Endothelial cell of umbilical vein (primary cell): ENCODE data around the gene ATP2B2. TPM values are rescaled to one million over a fixed set of nuclear protein-coding genes. Genes with fewer than 3 reads are reported as not detected.
"Not testable (repeated sequence)": the region's sequence is repeated elsewhere in the genome, so short reads cannot be mapped to it uniquely, and the experiment has no call there.

Experiments used
- BruUV-seq: library from RNA; stranded (reverse); fragments of 400-500 nt; replicated peaks from 2 replicates; lab custom pipeline; 2021; lab: Mats Ljungman, UMichigan
- CTCF ChIA-PET: fragments of 300-600, 350-600 bp; sonication (Branson Sonifier 250); formaldehyde crosslinking; loops from one replicate; lab custom pipeline; 2021; ENCODE audit warnings: antibody characterized with exemption, inconsistent platforms; lab: Charles Lee
- POLR2A ChIA-PET: fragments of 300-600, 350-600 bp; sonication (Branson Sonifier 250); formaldehyde crosslinking; loops from one replicate; lab custom pipeline; 2021; ENCODE audit warnings: antibody characterized with exemption, inconsistent platforms; lab: Charles Lee
- DNase-seq: peaks from one replicate; pipeline ENCODE4 v3.0.0-alpha.2; 2011; ENCODE audit warnings: low read depth, low spot score
- FAIRE-seq: peaks from 2 replicates; lab custom pipeline; 2011; peaks lifted over from hg19 to GRCh38; lab: Jason Lieb, UNC
- H2AFZ ChIP-seq: 2 replicates; pipeline ENCODE4 v1.6.0; 2012; ENCODE audit warnings: low read depth, low read length, control low read depth, inconsistent platforms
- H3K27ac ChIP-seq: 2 replicates; pipeline ENCODE4 v1.5.1; 2011; ENCODE audit warnings: low read depth, mild to moderate bottlenecking, control low read depth, low read length, moderate library complexity; ENCODE audit not compliant: insufficient read depth
- H3K27me3 ChIP-seq, 2 experiments: 2 replicates each; pipeline versions ENCODE4 v1.6.0 to v1.6.1; 2011; ENCODE audit warnings: low read length in 2 of 2, mixed read lengths in 1 of 2; ENCODE audit not compliant: control insufficient read depth in 2 of 2, insufficient read depth in 2 of 2
- H3K36me3 ChIP-seq, 2 experiments: 2 replicates in 1 of 2; 3 replicates in 1 of 2; pipeline ENCODE4 v1.5.1; 2011; ENCODE audit warnings: low read length in 2 of 2, mild to moderate bottlenecking in 1 of 2, moderate library complexity in 1 of 2; ENCODE audit not compliant: control insufficient read depth in 2 of 2, insufficient read depth in 2 of 2; ENCODE audit errors: extremely low read depth in 1 of 2
- H3K4me1 ChIP-seq: 3 replicates; pipeline ENCODE4 v1.5.1; 2011; ENCODE audit warnings: mild to moderate bottlenecking, low read length; ENCODE audit not compliant: control insufficient read depth, insufficient read depth; ENCODE audit errors: extremely low read depth
- H3K4me2 ChIP-seq: 2 replicates; pipeline ENCODE4 v1.6.1; 2011; ENCODE audit warnings: low read length, control low read depth, mixed read lengths; ENCODE audit not compliant: insufficient read depth
- H3K4me3 ChIP-seq, 3 experiments: fragments of 200-600 bp in 1 of 3; sonication (generic), shearing (Covaris generic) in 1 of 3; replicated peaks in 1 of 3; 2 replicates each; pipeline ENCODE4 v1.5.1; 2011 to 2016; ENCODE audit warnings: control low read depth in 3 of 3, low read length in 3 of 3, mild to moderate bottlenecking in 2 of 3, inconsistent platforms in 1 of 3, low read depth in 1 of 3, moderate library complexity in 1 of 3; ENCODE audit not compliant: insufficient read depth in 1 of 3
- H3K79me2 ChIP-seq: 2 replicates; pipeline ENCODE4 v1.6.0; 2012; ENCODE audit warnings: low read length, inconsistent platforms; ENCODE audit not compliant: control insufficient read depth, insufficient read depth
- H3K9ac ChIP-seq: replicated peaks from 2 replicates; pipeline ENCODE3; 2011; ENCODE audit warnings: low read length, control low read depth; ENCODE audit not compliant: insufficient read depth; ENCODE audit errors: extremely low read depth
- H3K9me1 ChIP-seq: replicated peaks from 3 replicates; pipeline ENCODE4 v1.6.0; 2011; ENCODE audit warnings: mild to moderate bottlenecking, low read length; ENCODE audit not compliant: control insufficient read depth, insufficient read depth; ENCODE audit errors: extremely low read depth
- H3K9me3 ChIP-seq: replicated peaks from 2 replicates; pipeline ENCODE4 v1.5.1; 2012; ENCODE audit warnings: low read length, inconsistent platforms; ENCODE audit not compliant: control insufficient read depth, insufficient read depth
- H4K20me1 ChIP-seq: replicated peaks from 2 replicates; pipeline ENCODE3; 2011; ENCODE audit warnings: mild to moderate bottlenecking, low read length; ENCODE audit not compliant: control insufficient read depth, insufficient read depth; ENCODE audit errors: extremely low read depth
- EZH2 ChIP-seq: IDR thresholded peaks from 2 replicates; pipeline ENCODE4 v1.6.1; 2012; ENCODE audit warnings: borderline replicate concordance, low read depth, mild to moderate bottlenecking, moderate library complexity, low read length, inconsistent platforms; ENCODE audit not compliant: severe bottlenecking
- FOS ChIP-seq: IDR thresholded peaks from 2 replicates; pipeline ENCODE4 v1.6.1; 2011; ENCODE audit warnings: mild to moderate bottlenecking, low read length, moderate library complexity, borderline replicate concordance; ENCODE audit not compliant: insufficient read depth
- GATA2 ChIP-seq: IDR thresholded peaks from 2 replicates; pipeline ENCODE4 v1.7.0; 2011; ENCODE audit warnings: low read depth, mild to moderate bottlenecking, moderate library complexity, mixed read lengths, low read length; ENCODE audit not compliant: insufficient read length, insufficient read depth
- JUN ChIP-seq: IDR thresholded peaks from 2 replicates; pipeline ENCODE4 v1.6.1; 2011; ENCODE audit warnings: borderline replicate concordance, low read depth; ENCODE audit not compliant: insufficient read length, insufficient read depth
- MYC ChIP-seq: IDR thresholded peaks from one replicate; pipeline ENCODE4 v1.6.1; 2011; ENCODE audit warnings: mild to moderate bottlenecking, low read depth, low read length
- POLR2A ChIP-seq: IDR thresholded peaks from 2 replicates; pipeline ENCODE4 v1.6.1; 2012; ENCODE audit warnings: low read depth, mild to moderate bottlenecking, control low read depth, low read length
- POLR2AphosphoS5 ChIP-seq: IDR thresholded peaks from 2 replicates; pipeline ENCODE4 v1.6.1; 2012; ENCODE audit warnings: low read depth, mild to moderate bottlenecking, control low read depth, low read length, moderate library complexity; ENCODE audit not compliant: insufficient read depth
- dilution Hi-C: fragments of 300-500 bp; cut with MboI; formaldehyde crosslinking; loops from one replicate; pipeline ENCODE4 v1.15.0; 2019; ENCODE audit warnings: low sequenced_read_pairs; ENCODE audit not compliant: extremely low pct_ligation_motif_present
- intact Hi-C: fragments of 100-400 bp; cut with micrococcal nuclease; formaldehyde crosslinking; loops from one replicate; pipeline ENCODE4 v1.10.0; 2022
- polyA plus RNA-seq, 4 experiments: library from polyadenylated mRNA; depleted of rRNA in 3 of 4; stranded (reverse) in 3 of 4; unstranded in 1 of 4; fragments of >200 nt; gene quantifications; 2 replicates each; pipeline versions ENCODE4 v1.2.1 to v1.2.3, GENCODE V29; 2011 to 2012; ENCODE audit warnings: missing spikeins in 1 of 4
- total RNA-seq: library from RNA; stranded (reverse); gene quantifications from 2 replicates; pipeline ENCODE4 v1.2.3, GENCODE V29; 2021
- TF ChIP-seq, protein P1 (sequence below), 2 donors: IDR thresholded peaks; 1 replicate in 1 of 2; 2 replicates in 1 of 2; pipeline ENCODE4 v1.5.1; 2011; ENCODE audit warnings: low read length in 2 of 2, mild to moderate bottlenecking in 2 of 2, moderate library complexity in 2 of 2, control low read depth in 1 of 2, inconsistent platforms in 1 of 2, low read depth in 1 of 2; ENCODE audit not compliant: insufficient read depth in 1 of 2; ENCODE audit errors: extremely low read depth in 1 of 2
- TF ChIP-seq, protein P2 (sequence below): IDR thresholded peaks from 2 replicates; pipeline ENCODE4 v1.6.1; 2011; ENCODE audit not compliant: insufficient read depth, insufficient read length

The ATP2B2 gene
- total and polyA plus RNA-seq, 2 donors (not counting 3 experiments of a cell fraction or from before 2014, with no cell fraction given), result not detected

- no peaks in the 10 kb centered on the region for H4K20me1 ChIP-seq
- H3K9me3 ChIP-seq, result no peaks in the 10 kb centered on the region
- TF ChIP-seq EZH2 (no peak), POLR2AphosphoS5 (no peak), FOS (no peak), MYC (no peak), JUN (no peak), POLR2A (no peak), GATA2 (no peak)
- TF ChIP-seq, protein P1, sequence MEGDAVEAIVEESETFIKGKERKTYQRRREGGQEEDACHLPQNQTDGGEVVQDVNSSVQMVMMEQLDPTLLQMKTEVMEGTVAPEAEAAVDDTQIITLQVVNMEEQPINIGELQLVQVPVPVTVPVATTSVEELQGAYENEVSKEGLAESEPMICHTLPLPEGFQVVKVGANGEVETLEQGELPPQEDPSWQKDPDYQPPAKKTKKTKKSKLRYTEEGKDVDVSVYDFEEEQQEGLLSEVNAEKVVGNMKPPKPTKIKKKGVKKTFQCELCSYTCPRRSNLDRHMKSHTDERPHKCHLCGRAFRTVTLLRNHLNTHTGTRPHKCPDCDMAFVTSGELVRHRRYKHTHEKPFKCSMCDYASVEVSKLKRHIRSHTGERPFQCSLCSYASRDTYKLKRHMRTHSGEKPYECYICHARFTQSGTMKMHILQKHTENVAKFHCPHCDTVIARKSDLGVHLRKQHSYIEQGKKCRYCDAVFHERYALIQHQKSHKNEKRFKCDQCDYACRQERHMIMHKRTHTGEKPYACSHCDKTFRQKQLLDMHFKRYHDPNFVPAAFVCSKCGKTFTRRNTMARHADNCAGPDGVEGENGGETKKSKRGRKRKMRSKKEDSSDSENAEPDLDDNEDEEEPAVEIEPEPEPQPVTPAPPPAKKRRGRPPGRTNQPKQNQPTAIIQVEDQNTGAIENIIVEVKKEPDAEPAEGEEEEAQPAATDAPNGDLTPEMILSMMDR (IDR thresholded peaks at IDR 0.05; ENCODE audit: extremely low read depth in 1 of 2, insufficient read depth in 1 of 2, low read depth in 1 of 2, low read length in 2 of 2), result no peak
- TF ChIP-seq, protein P2, sequence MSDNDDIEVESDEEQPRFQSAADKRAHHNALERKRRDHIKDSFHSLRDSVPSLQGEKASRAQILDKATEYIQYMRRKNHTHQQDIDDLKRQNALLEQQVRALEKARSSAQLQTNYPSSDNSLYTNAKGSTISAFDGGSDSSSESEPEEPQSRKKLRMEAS, result no peak
- DNase-seq (no peak), FAIRE-seq (no peak)
- no peak overlapping the region for H3K9ac ChIP-seq
- POLR2A ChIA-PET, result no interaction called here
- H3K27ac ChIP-seq, result no peak overlapping the region
- dilution Hi-C loops, result no loop called here
- no peaks in the 10 kb centered on the region for H3K4me1 ChIP-seq
- no peak overlapping the region for H3K4me3 ChIP-seq
- no peak overlapping the region for H3K4me2 ChIP-seq
- no TSS peak for BruUV-seq
- no peak overlapping the region for H2AFZ ChIP-seq
- H3K36me3 ChIP-seq, result no peaks in the 10 kb centered on the region
- no peaks in the 10 kb centered on the region for H3K9me1 ChIP-seq
- no peaks in the 10 kb centered on the region for H3K79me2 ChIP-seq
- H3K27me3 ChIP-seq, result no peaks in the 10 kb centered on the region
- CTCF ChIA-PET, result interaction anchor here (2.4 kb wide), 1 partner anchor 16 kb away, joined by 8 read pairs; no protein-coding TSS in a partner anchor
- intact Hi-C loops, result no loop called here
Observed at GRCh38 chr3:10382892-10383849, 122.2 kb downstream of the ATP2B2 start.

DNA sequence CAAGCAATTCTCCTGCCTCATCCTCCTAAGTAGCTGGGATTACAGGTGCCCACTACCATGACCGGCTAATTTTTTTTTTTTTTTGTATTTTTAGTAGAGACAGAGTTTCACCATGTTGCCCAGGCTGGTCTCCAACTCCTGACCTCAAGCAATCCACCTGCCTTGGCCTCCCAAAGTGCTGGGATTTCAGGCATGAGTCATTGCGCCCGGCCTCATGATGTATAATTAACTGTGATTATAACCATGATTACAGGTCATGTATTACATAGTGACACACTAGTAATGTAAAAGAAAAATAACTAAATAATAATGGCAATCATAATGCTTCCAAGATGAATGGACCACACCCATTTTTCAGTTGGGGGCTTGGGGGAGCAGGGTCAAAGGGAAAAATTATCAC is 122.9 kb downstream of the ATP2B2 start:
- H4K20me1 ChIP-seq, FAIRE-seq, H3K79me2 ChIP-seq, H3K9me1 ChIP-seq, dilution Hi-C loops, intact Hi-C loops, H2AFZ ChIP-seq, H3K4me2 ChIP-seq, H3K4me1 ChIP-seq, H3K36me3 ChIP-seq, BruUV-seq, H3K27ac ChIP-seq, POLR2A ChIA-PET, DNase-seq, H3K4me3 ChIP-seq, H3K27me3 ChIP-seq, H3K9ac ChIP-seq, H3K9me3 ChIP-seq: not testable (repeated sequence)
- CTCF ChIA-PET, result interaction anchor here (2.4 kb wide), 1 partner anchor 15 kb away, joined by 8 read pairs; no protein-coding TSS in a partner anchor
